H1 (cell line): ENCODE results near the gene PJA1.

Experiments
- CTCF ChIP-seq, 3 experiments: IDR thresholded peaks; 1 replicate in 2 of 3; 2 replicates in 1 of 3; pipeline versions ENCODE4 v1.5.1 to v1.6.1; 2011; ENCODE audit warnings: low read length in 3 of 3, mild to moderate bottlenecking in 3 of 3, inconsistent platforms in 2 of 3, low read depth in 1 of 3, moderate library complexity in 1 of 3; ENCODE audit not compliant: insufficient read depth in 1 of 3; ENCODE audit errors: control extremely low read depth in 1 of 3
- E2F6 ChIP-seq: IDR thresholded peaks from 2 replicates; pipeline ENCODE4 v1.6.1; 2012; ENCODE audit warnings: inconsistent platforms
- MAFK ChIP-seq: IDR thresholded peaks from 2 replicates; pipeline ENCODE4 v1.6.1; 2012; ENCODE audit warnings: low read depth, mild to moderate bottlenecking, improper control_type of control experiment, low read length
- POLR2A ChIP-seq, 2 experiments: IDR thresholded peaks; 1 replicate in 1 of 2; 2 replicates in 1 of 2; pipeline ENCODE4 v1.6.1; 2011; ENCODE audit warnings: low read depth in 2 of 2, low read length in 2 of 2, mild to moderate bottlenecking in 2 of 2; ENCODE audit errors: control extremely low read depth in 1 of 2
- POLR2AphosphoS5 ChIP-seq: IDR thresholded peaks from 2 replicates; pipeline ENCODE4 v1.6.1; 2011; ENCODE audit warnings: low read depth, low read length
- RAD21 ChIP-seq, 2 experiments: IDR thresholded peaks in 1 of 2; conservative IDR thresholded peaks in 1 of 2; 2 replicates each; pipeline ENCODE4 v1.6.1; 2011; ENCODE audit warnings: low read depth in 2 of 2, low read length in 2 of 2, improper control_type of control experiment in 1 of 2, inconsistent platforms in 1 of 2, mild to moderate bottlenecking in 1 of 2, moderate library complexity in 1 of 2
- RXRA ChIP-seq: IDR thresholded peaks from 2 replicates; pipeline ENCODE4 v1.6.1; 2011; ENCODE audit warnings: low read depth, mild to moderate bottlenecking, low read length, moderate library complexity; ENCODE audit not compliant: insufficient read depth
- SRF ChIP-seq: IDR thresholded peaks from 2 replicates; pipeline ENCODE4 v1.6.1; 2011; ENCODE audit warnings: mild to moderate bottlenecking, low read depth, low read length, moderate library complexity
- TAF1 ChIP-seq: IDR thresholded peaks from 2 replicates; pipeline ENCODE4 v1.6.1; 2011; ENCODE audit warnings: mild to moderate bottlenecking, low read depth, low read length

- no peak for TF ChIP-seq CTCF (IDR thresholded peaks at IDR 0.05; ENCODE audit: control extremely low read depth in 1 of 3, insufficient read depth in 1 of 3, low read depth in 1 of 3, low read length in 3 of 3)
- TF ChIP-seq RAD21 (IDR thresholded peaks at IDR 0.05 in 1 of 2, conservative IDR thresholded peaks at IDR 0.05 in 1 of 2; ENCODE audit: low read depth in 2 of 2, low read length in 2 of 2), result no peak
- TF ChIP-seq POLR2AphosphoS5, result no peak
- no peak for TF ChIP-seq MAFK
- TF ChIP-seq SRF, result no peak
- TF ChIP-seq TAF1, result no peak
- no peak for TF ChIP-seq RXRA
- no peak for TF ChIP-seq E2F6
- TF ChIP-seq POLR2A (IDR thresholded peaks at IDR 0.05; ENCODE audit: control extremely low read depth in 1 of 2, low read depth in 2 of 2, low read length in 2 of 2), result no peak
Measured at GRCh38 chrX:69195810-69196209, 30.6 kb upstream of the PJA1 start.
